K562 (cell line): ENCODE data around the gene ADGRL3. TPM values are rescaled to one million over a fixed set of nuclear protein-coding genes. Genes with fewer than 3 reads are reported as not detected.

Experiments
- ATAC-seq: fragments of 200-7000 bp; cut with Tn5 transposase; 3 replicates; pipeline ENCODE4 v1.9.1; 2020; ENCODE audit warnings: moderate library complexity
- BruUV-seq: library from RNA; stranded (reverse); fragments of 400-500 nt; replicated peaks from 2 replicates; lab custom pipeline; 2021; lab: Mats Ljungman, UMichigan
- CTCF ChIA-PET: fragments of 300-600 bp; formaldehyde crosslinking; extraction: SDS; loops from one replicate; lab custom pipeline; 2021; ENCODE audit warnings: low intra/inter-chr PET ratio; lab: Yijun Ruan, JAX
- POLR2A ChIA-PET: fragments of 300-600, 350-650 bp; sonication (Branson Sonifier 250); formaldehyde crosslinking; extraction: SDS; loops from one replicate; lab custom pipeline; 2021; ENCODE audit warnings: antibody characterized with exemption, inconsistent platforms; lab: Yijun Ruan, JAX
- DNase-seq, 4 experiments: peaks; one replicate each; pipeline versions ENCODE4 v3.0.0 to v3.0.0-alpha.2; 2011 to 2018; ENCODE audit warnings: low spot score in 3 of 4, mixed read lengths in 3 of 4; ENCODE audit errors: extremely low read depth in 1 of 4
- FAIRE-seq: peaks from 2 replicates; lab custom pipeline; 2011; peaks lifted over from hg19 to GRCh38; lab: Jason Lieb, UNC
- H2AFZ ChIP-seq: 2 replicates; pipeline ENCODE4 v1.6.0; 2011; ENCODE audit warnings: low read depth, low read length, control low read depth, inconsistent platforms
- H3K27ac ChIP-seq: fragments of 200-600 bp; 3 replicates; pipeline ENCODE4 v1.8.0; 2011; ENCODE audit warnings: low read depth, mild to moderate bottlenecking, control low read depth, inconsistent platforms, low read length, moderate library complexity, mixed read lengths; ENCODE audit errors: extremely low read depth
- H3K27me3 ChIP-seq, 2 experiments: fragments of 300-600 bp in 1 of 2; 2 replicates in 1 of 2; 3 replicates in 1 of 2; pipeline versions ENCODE4 v1.6.0 to v1.8.0; 2011; ENCODE audit warnings: inconsistent platforms in 2 of 2, low read length in 2 of 2, mild to moderate bottlenecking in 1 of 2, mixed read lengths in 1 of 2, moderate library complexity in 1 of 2; ENCODE audit not compliant: control insufficient read depth in 2 of 2, insufficient read depth in 2 of 2
- H3K36me3 ChIP-seq: fragments of 300-600 bp; 3 replicates; pipeline ENCODE4 v1.8.0; 2011; ENCODE audit warnings: mild to moderate bottlenecking, low read length, inconsistent platforms; ENCODE audit not compliant: control insufficient read depth, insufficient read depth
- H3K4me1 ChIP-seq, 2 experiments: fragments of 200-600 bp in 1 of 2; replicated peaks in 1 of 2; 2 replicates in 1 of 2; 3 replicates in 1 of 2; pipeline versions ENCODE4 v1.5.1 to v1.8.0; 2011; ENCODE audit warnings: inconsistent platforms in 2 of 2, low read length in 2 of 2, mild to moderate bottlenecking in 1 of 2, mixed read lengths in 1 of 2, moderate library complexity in 1 of 2; ENCODE audit not compliant: control insufficient read depth in 2 of 2, insufficient read depth in 2 of 2
- H3K4me2 ChIP-seq: 2 replicates; pipeline ENCODE4 v1.6.1; 2011; ENCODE audit warnings: low read length, control low read depth, inconsistent platforms, mixed read lengths; ENCODE audit not compliant: insufficient read depth
- H3K4me3 ChIP-seq: fragments of 200-600 bp; sonication (generic), shearing (Covaris generic); 2 replicates; pipeline ENCODE4 v1.5.1; 2016; ENCODE audit warnings: control low read depth, inconsistent platforms
- H3K79me2 ChIP-seq: fragments of 200-600 bp; 3 replicates; pipeline ENCODE4 v1.8.0; 2011; ENCODE audit warnings: low read length, inconsistent platforms; ENCODE audit not compliant: control insufficient read depth, insufficient read depth
- H3K9ac ChIP-seq, 2 experiments: 2 replicates each; pipeline versions ENCODE4 v1.6.0 to v1.6.1; 2011; ENCODE audit warnings: low read depth in 2 of 2, low read length in 2 of 2, control low read depth in 1 of 2, inconsistent platforms in 1 of 2, mild to moderate bottlenecking in 1 of 2, mixed read lengths in 1 of 2; ENCODE audit not compliant: insufficient read depth in 1 of 2
- H3K9me1 ChIP-seq: one replicate; pipeline ENCODE4 v1.6.0; 2011; ENCODE audit warnings: inconsistent platforms, mild to moderate bottlenecking, low read length, moderate library complexity; ENCODE audit not compliant: control insufficient read depth, insufficient read depth
- H3K9me3 ChIP-seq: replicated peaks from 2 replicates; pipeline ENCODE4 v1.5.1; 2011; ENCODE audit warnings: low read depth, low read length, inconsistent platforms; ENCODE audit not compliant: control insufficient read depth, insufficient read depth
- H4K20me1 ChIP-seq: replicated peaks from 2 replicates; pipeline ENCODE4 v1.6.1; 2011; ENCODE audit warnings: low read length, inconsistent platforms, mixed read lengths; ENCODE audit not compliant: control insufficient read depth, insufficient read depth
- ATF1 ChIP-seq, 2 experiments: fragments of 450-650 bp in 1 of 2; IDR thresholded peaks; 2 replicates each; pipeline ENCODE4 v1.6.1; 2016; ENCODE audit warnings: missing compliant biosample characterization in 1 of 2, missing genetic modification characterization in 1 of 2
- CEBPB ChIP-seq: fragments of 450-650 bp; IDR thresholded peaks from 2 replicates; pipeline ENCODE4 v1.6.1; 2016; ENCODE audit warnings: missing genetic modification characterization, missing compliant biosample characterization
- ETV6 ChIP-seq, 3 experiments: fragments of 150-350 bp in 1 of 3; sonication (generic) in 1 of 3; formaldehyde crosslinking in 1 of 3; IDR thresholded peaks; 2 replicates each; pipeline versions ENCODE4 v1.6.1 to v1.8.0; 2014 to 2022; ENCODE audit warnings: borderline replicate concordance in 2 of 3, low read depth in 2 of 3, antibody characterized with exemption in 1 of 3, low read length in 1 of 3, mild to moderate bottlenecking in 1 of 3, missing genetic modification reagents in 1 of 3
- HSF4 ChIP-seq: fragments of 250-450 bp; sonication (Bioruptor Pico); IDR thresholded peaks from 2 replicates; pipeline ENCODE4 v2.1.2; 2022; ENCODE audit warnings: mild to moderate bottlenecking, moderate library complexity, borderline replicate concordance
- KDM2B ChIP-seq: fragments of 250-450 bp; sonication (Bioruptor Pico); IDR thresholded peaks from 2 replicates; pipeline ENCODE4 v1.8.0; 2021; ENCODE audit warnings: mild to moderate bottlenecking, moderate library complexity
- NELFE ChIP-seq: IDR thresholded peaks from 2 replicates; pipeline ENCODE4 v1.6.1; 2011; ENCODE audit warnings: mild to moderate bottlenecking; ENCODE audit not compliant: insufficient read depth, insufficient read length
- PHB ChIP-seq: fragments of 250-450 bp; sonication (Bioruptor Pico); IDR thresholded peaks from 2 replicates; pipeline ENCODE4 v1.5.0; 2021
- SAFB ChIP-seq: fragments of 200-400 bp; formaldehyde crosslinking; IDR thresholded peaks from 2 replicates; pipeline ENCODE4 v1.6.1; 2017; ENCODE audit warnings: low read depth, low read length, borderline replicate concordance
- SIX5 ChIP-seq, 2 experiments: IDR thresholded peaks; 2 replicates each; pipeline ENCODE4 v1.6.1; 2011; ENCODE audit warnings: low read length in 2 of 2, borderline replicate concordance in 1 of 2, low read depth in 1 of 2, mild to moderate bottlenecking in 1 of 2, moderate library complexity in 1 of 2; ENCODE audit not compliant: insufficient read depth in 1 of 2
- ZNF224 ChIP-seq: sonication (generic); formaldehyde crosslinking; IDR thresholded peaks from 2 replicates; pipeline ENCODE4 v1.8.0; 2022; ENCODE audit warnings: mild to moderate bottlenecking, missing genetic modification reagents
- ZNF584 ChIP-seq: fragments of 200-800 bp; sonication (Bioruptor generic); IDR thresholded peaks from 2 replicates; pipeline ENCODE4 v1.6.1; 2016; ENCODE audit warnings: low read depth, mild to moderate bottlenecking, missing genetic modification characterization, missing compliant biosample characterization
- WGBS: fragments of 100-300 bp; shearing (Covaris generic); methylation state at CpG from one replicate; pipeline ENCODE4 v1.1.6; 2016; ENCODE audit warnings: low coverage, mixed read lengths; ENCODE audit not compliant: insufficient coverage; ENCODE audit errors: missing lambda C conversion rate; 5-methylcytosine and 5-hydroxymethylcytosine counted together
- in situ Hi-C: fragments of 300-500 bp; cut with MboI; formaldehyde crosslinking; loops from 4 replicates; pipeline ENCODE4 v1.15.0; 2018; ENCODE audit warnings: inconsistent platforms, mixed read lengths
- intact Hi-C: fragments of 100-400 bp; cut with micrococcal nuclease; formaldehyde crosslinking; loops from 2 replicates; pipeline ENCODE4 v1.14.2; 2022
- polyA plus RNA-seq, 8 experiments: library from polyadenylated mRNA; depleted of rRNA in 4 of 8; stranded (reverse) in 5 of 8; unstranded in 3 of 8; fragments of >200 nt; fragmentation: Nextera tagmentation in 2 of 8; fragmentation: Illumina TruSeq in 1 of 8; extraction: Ambion mirVana in 2 of 8; extraction: Trizol in 1 of 8; gene quantifications; 2 replicates each; pipeline versions ENCODE4 v1.2.1 to v1.2.3, GENCODE V29; 2011 to 2014; ENCODE audit warnings: inconsistent platforms in 1 of 8, missing spikeins in 1 of 8
- total RNA-seq, 7 experiments: library from RNA; depleted of rRNA in 6 of 7; stranded (reverse); fragments of >200 nt in 6 of 7; fragmentation: Illumina TruSeq in 2 of 7; extraction: Trizol in 2 of 7; gene quantifications; 2 replicates each; pipeline versions ENCODE4 v1.2.1 to v1.2.3, GENCODE V29; 2011 to 2021; ENCODE audit warnings: low replicate concordance in 1 of 7
- TF ChIP-seq, protein P1 (sequence below), 2 experiments: fragments of 450-650 bp; IDR thresholded peaks; 2 replicates each; pipeline ENCODE4 v1.6.1; 2016; ENCODE audit warnings: mild to moderate bottlenecking in 2 of 2, borderline replicate concordance in 1 of 2, low read depth in 1 of 2, moderate library complexity in 1 of 2
- TF ChIP-seq, protein P2 (sequence below): IDR thresholded peaks from 2 replicates; pipeline ENCODE4 v1.6.1; 2014; ENCODE audit warnings: antibody characterized with exemption

Gene ADGRL3
- total and polyA plus RNA-seq, 9 of the 15 experiments (the other 6 are each of a cell fraction or from before 2014, with no cell fraction given), result 0.03 to 0.14 (median 0.04) TPM; not detected in 2

DNA sequence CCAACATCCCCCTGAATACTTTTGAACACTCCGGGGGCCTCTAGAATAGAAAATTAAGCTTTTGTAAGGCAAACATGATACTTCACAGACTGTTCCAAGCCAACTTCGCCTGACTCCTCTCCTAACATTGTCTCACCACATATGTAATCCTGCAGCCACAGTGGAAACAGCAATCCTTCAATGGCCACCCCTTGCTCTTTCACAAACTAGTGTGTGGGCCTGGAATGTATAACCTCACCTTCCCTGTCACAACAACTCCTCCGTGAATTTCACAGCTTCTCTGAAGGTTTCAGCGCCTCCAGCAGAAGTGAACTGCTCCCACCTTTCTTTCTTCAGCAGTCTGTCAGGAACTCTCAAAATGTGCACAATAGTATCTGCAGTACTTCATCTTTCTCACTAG is 185.1 kb downstream of the ADGRL3 start:
- no peak overlapping the region for H3K4me2 ChIP-seq
- no peak for FAIRE-seq
- no peak for DNase-seq
- CTCF ChIA-PET, result no interaction called here
- in situ Hi-C loops, result no loop called here
- no peak overlapping the region for H2AFZ ChIP-seq
- no peaks in the 10 kb centered on the region for H4K20me1 ChIP-seq
- no peak overlapping the region for H3K4me3 ChIP-seq
- no peaks in the 10 kb centered on the region for H3K4me1 ChIP-seq
- H3K79me2 ChIP-seq, result no peaks in the 10 kb centered on the region
- no peak overlapping the region for H3K9ac ChIP-seq
- POLR2A ChIA-PET, result no interaction called here
- no TSS peak for BruUV-seq
- no peak for ATAC-seq
- H3K9me1 ChIP-seq, result no peaks in the 10 kb centered on the region
- no peaks in the 10 kb centered on the region for H3K9me3 ChIP-seq
- intact Hi-C loops, result no loop called here
- no peak overlapping the region for H3K27ac ChIP-seq
- no peaks in the 10 kb centered on the region for H3K36me3 ChIP-seq
- 5% methylated on average over 4 of the region's 4 CpGs for WGBS
- H3K27me3 ChIP-seq, result no peaks in the 10 kb centered on the region
- TF ChIP-seq, protein P1, sequence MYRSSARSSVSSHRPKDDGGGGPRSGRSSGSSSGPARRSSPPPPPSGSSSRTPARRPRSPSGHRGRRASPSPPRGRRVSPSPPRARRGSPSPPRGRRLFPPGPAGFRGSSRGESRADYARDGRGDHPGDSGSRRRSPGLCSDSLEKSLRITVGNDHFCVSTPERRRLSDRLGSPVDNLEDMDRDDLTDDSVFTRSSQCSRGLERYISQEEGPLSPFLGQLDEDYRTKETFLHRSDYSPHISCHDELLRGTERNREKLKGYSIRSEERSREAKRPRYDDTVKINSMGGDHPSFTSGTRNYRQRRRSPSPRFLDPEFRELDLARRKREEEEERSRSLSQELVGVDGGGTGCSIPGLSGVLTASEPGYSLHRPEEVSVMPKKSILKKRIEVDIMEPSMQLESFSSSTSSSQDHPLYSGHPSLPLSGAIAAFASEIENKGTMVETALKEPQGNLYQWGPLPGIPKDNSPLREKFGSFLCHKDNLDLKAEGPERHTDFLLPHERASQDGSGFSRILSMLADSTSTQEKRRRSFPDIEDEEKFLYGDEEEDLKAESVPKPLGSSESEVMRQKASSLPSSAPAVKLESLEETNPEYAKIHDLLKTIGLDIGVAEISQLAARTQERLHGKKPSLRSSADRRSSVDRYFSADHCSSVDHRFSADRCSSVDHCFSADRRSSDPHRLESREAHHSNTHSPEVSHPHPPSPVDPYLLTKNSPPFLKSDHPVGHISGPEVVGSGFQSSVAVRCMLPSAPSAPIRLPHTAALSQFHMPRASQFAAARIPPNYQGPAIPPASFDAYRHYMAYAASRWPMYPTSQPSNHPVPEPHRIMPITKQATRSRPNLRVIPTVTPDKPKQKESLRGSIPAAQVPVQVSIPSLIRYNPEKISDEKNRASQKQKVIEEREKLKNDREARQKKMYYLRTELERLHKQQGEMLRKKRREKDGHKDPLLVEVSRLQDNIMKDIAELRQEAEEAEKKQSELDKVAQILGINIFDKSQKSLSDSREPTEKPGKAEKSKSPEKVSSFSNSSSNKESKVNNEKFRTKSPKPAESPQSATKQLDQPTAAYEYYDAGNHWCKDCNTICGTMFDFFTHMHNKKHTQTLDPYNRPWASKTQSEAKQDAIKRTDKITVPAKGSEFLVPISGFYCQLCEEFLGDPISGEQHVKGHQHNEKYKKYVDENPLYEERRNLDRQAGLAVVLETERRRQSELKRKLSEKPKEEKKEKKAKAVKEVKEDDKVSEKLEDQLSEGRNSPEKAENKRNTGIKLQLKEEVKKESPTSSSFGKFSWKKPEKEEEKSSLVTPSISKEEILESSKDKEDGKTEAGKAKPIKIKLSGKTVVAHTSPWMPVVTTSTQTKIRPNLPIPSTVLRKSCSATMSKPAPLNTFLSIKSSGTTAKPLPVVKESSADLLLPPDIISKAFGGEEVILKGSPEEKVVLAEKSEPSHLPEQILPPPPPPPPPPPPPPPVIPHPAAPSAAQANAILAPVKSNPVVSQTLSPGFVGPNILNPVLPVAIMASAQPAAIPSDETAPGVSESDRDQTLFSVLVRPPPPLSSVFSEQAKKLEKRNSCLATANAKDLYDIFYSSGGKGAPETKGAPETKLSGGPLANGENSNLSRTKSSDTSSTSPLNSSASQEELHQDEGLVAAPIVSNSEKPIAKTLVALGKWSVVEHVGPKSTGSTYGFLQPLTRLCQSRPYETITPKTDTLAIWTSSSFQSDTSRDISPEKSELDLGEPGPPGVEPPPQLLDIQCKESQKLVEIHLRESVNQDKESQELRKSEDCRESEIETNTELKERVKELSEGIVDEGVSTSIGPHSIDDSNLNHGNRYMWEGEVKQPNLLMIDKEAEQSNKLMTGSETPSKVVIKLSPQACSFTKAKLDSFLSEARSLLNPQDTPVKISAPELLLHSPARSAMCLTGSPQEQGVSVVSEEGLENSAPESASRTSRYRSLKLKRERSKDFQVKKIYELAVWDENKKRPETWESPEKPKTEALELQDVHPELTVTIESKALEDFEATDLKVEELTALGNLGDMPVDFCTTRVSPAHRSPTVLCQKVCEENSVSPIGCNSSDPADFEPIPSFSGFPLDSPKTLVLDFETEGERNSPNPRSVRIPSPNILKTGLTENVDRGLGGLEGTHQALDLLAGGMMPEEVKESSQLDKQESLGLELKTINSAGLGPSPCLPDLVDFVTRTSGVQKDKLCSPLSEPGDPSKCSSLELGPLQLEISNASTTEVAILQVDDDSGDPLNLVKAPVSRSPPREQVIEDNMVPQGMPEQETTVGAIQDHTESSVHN (IDR thresholded peaks at IDR 0.05; ENCODE audit: borderline replicate concordance in 1 of 2, low read depth in 1 of 2), result no peak
- TF ChIP-seq HSF4 (CRISPR knock-in tag), result no peak
- no peak for TF ChIP-seq NELFE
- no peak for TF ChIP-seq KDM2B (CRISPR knock-in tag)
- TF ChIP-seq, protein P2, sequence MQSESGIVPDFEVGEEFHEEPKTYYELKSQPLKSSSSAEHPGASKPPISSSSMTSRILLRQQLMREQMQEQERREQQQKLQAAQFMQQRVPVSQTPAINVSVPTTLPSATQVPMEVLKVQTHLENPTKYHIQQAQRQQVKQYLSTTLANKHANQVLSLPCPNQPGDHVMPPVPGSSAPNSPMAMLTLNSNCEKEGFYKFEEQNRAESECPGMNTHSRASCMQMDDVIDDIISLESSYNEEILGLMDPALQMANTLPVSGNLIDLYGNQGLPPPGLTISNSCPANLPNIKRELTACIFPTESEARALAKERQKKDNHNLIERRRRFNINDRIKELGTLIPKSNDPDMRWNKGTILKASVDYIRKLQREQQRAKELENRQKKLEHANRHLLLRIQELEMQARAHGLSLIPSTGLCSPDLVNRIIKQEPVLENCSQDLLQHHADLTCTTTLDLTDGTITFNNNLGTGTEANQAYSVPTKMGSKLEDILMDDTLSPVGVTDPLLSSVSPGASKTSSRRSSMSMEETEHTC, result no peak
- no peak for TF ChIP-seq SAFB
- TF ChIP-seq ETV6 (IDR thresholded peaks at IDR 0.05; ENCODE audit: borderline replicate concordance in 1 of 2, low read depth in 2 of 2, low read length in 1 of 2), result no peak
- no peak for TF ChIP-seq ETV6 (CRISPR knock-in tag; IDR thresholded peaks at IDR 0.05; ENCODE audit: borderline replicate concordance)
- no peak for TF ChIP-seq ATF1 (CRISPR knock-in tag; IDR thresholded peaks at IDR 0.05)
- no peak for TF ChIP-seq ATF1 (tag; IDR thresholded peaks at IDR 0.05)
- TF ChIP-seq ZNF224 (CRISPR knock-in tag), result no peak
- no peak for TF ChIP-seq CEBPB (tag)
- no peak for TF ChIP-seq PHB (CRISPR knock-in tag)
- no peak for TF ChIP-seq SIX5 (IDR thresholded peaks at IDR 0.05; ENCODE audit: borderline replicate concordance in 1 of 2, insufficient read depth in 1 of 2, low read depth in 1 of 2, low read length in 2 of 2)
- no peak for TF ChIP-seq ZNF584 (CRISPR knock-in tag)
